HEK293 (cell line): ENCODE measurements around the gene LSS.

ENCODE experiments used
- CTCF ChIA-PET: fragments of 350-600 bp; formaldehyde crosslinking; extraction: SDS; loops from one replicate; lab custom pipeline; 2021; ENCODE audit warnings: antibody characterized with exemption; lab: Yijun Ruan, JAX
- POLR2A ChIA-PET: fragments of 300-600 bp; formaldehyde crosslinking; extraction: SDS; loops from one replicate; lab custom pipeline; 2020; ENCODE audit warnings: antibody characterized with exemption, inconsistent platforms; lab: Yijun Ruan, JAX
- H3K27ac ChIP-seq: fragments of 200-500 bp; sonication (Bioruptor generic); 2 replicates; pipeline ENCODE4 v1.5.1; 2014; ENCODE audit warnings: low read depth, low read length, control low read depth, inconsistent platforms; ENCODE audit errors: extremely low read depth
- H3K36me3 ChIP-seq, 2 experiments: fragments of 200-500 bp in 1 of 2; sonication (Bioruptor generic) in 1 of 2; 1 replicate in 1 of 2; 2 replicates in 1 of 2; pipeline ENCODE4 v1.5.1; 2014 to 2017; ENCODE audit warnings: inconsistent platforms in 2 of 2, low read length in 2 of 2; ENCODE audit not compliant: control insufficient read depth in 2 of 2, insufficient read depth in 1 of 2
- H3K4me1 ChIP-seq: fragments of 200-500 bp; sonication (Bioruptor generic); 2 replicates; pipeline ENCODE4 v1.5.1; 2014; ENCODE audit warnings: mild to moderate bottlenecking, low read length, inconsistent platforms; ENCODE audit not compliant: control insufficient read depth, insufficient read depth
- H3K4me3 ChIP-seq: 2 replicates; pipeline ENCODE4 v1.5.1; 2011; ENCODE audit warnings: low read depth, mild to moderate bottlenecking, control low read depth, low read length, moderate library complexity
- H3K9me3 ChIP-seq: fragments of 200-500 bp; sonication (Bioruptor generic); 2 replicates; pipeline ENCODE4 v1.5.1; 2014; ENCODE audit warnings: low read depth, low read length, inconsistent platforms; ENCODE audit not compliant: control insufficient read depth, insufficient read depth
- BCL11A ChIP-seq: fragments of 450-650 bp; formaldehyde crosslinking; IDR thresholded peaks from 2 replicates; pipeline ENCODE4 v1.5.1; 2016; ENCODE audit warnings: low read depth, missing biosample characterization, missing genetic modification characterization
- PRDM1 ChIP-seq: fragments of 450-650 bp; formaldehyde crosslinking; IDR thresholded peaks from 2 replicates; pipeline ENCODE4; 2016; ENCODE audit warnings: missing biosample characterization, missing genetic modification characterization
- WT1 ChIP-seq: fragments of 450-650 bp; formaldehyde crosslinking; IDR thresholded peaks from 2 replicates; pipeline ENCODE4 v1.5.1; 2016; ENCODE audit warnings: missing biosample characterization, missing genetic modification characterization
- ZBTB17 ChIP-seq: fragments of 450-650 bp; formaldehyde crosslinking; IDR thresholded peaks from 2 replicates; pipeline ENCODE4 v1.5.1; 2016; ENCODE audit warnings: missing biosample characterization, missing genetic modification characterization
- ZBTB21 ChIP-seq: fragments of 450-650 bp; formaldehyde crosslinking; IDR thresholded peaks from 2 replicates; pipeline ENCODE4 v1.5.1; 2017; ENCODE audit warnings: missing biosample characterization, missing genetic modification characterization
- ZNF169 ChIP-seq: fragments of 450-650 bp; formaldehyde crosslinking; IDR thresholded peaks from 2 replicates; pipeline ENCODE4 v1.5.1; 2016; ENCODE audit warnings: missing biosample characterization, missing genetic modification characterization
- ZNF184 ChIP-seq: fragments of 450-650 bp; IDR thresholded peaks from 2 replicates; pipeline ENCODE4 v1.5.1; 2018; ENCODE audit warnings: missing biosample characterization, mild to moderate bottlenecking, missing genetic modification characterization
- ZNF248 ChIP-seq: fragments of 450-650 bp; formaldehyde crosslinking; IDR thresholded peaks from 2 replicates; pipeline ENCODE4 v1.5.1; 2017; ENCODE audit warnings: missing biosample characterization, missing genetic modification characterization
- ZNF341 ChIP-seq: fragments of 450-650 bp; formaldehyde crosslinking; IDR thresholded peaks from 2 replicates; pipeline ENCODE4; 2016; ENCODE audit warnings: low read depth, missing biosample characterization, missing genetic modification characterization
- ZNF544 ChIP-seq: fragments of 450-650 bp; formaldehyde crosslinking; IDR thresholded peaks from 2 replicates; pipeline ENCODE4 v1.5.0; 2017; ENCODE audit warnings: missing biosample characterization, missing genetic modification characterization
- ZNF600 ChIP-seq: fragments of 450-650 bp; formaldehyde crosslinking; IDR thresholded peaks from 2 replicates; pipeline ENCODE4 v1.5.1; 2016; ENCODE audit warnings: missing biosample characterization, missing genetic modification characterization
- ZNF624 ChIP-seq: fragments of 450-650 bp; formaldehyde crosslinking; IDR thresholded peaks from 2 replicates; pipeline ENCODE4 v1.5.1; 2017; ENCODE audit warnings: missing biosample characterization, missing genetic modification characterization
- ZNF707 ChIP-seq: fragments of 450-650 bp; formaldehyde crosslinking; IDR thresholded peaks from 2 replicates; pipeline ENCODE4 v1.5.1; 2016; ENCODE audit warnings: missing biosample characterization, missing genetic modification characterization
- ZNF830 ChIP-seq: fragments of 450-650 bp; IDR thresholded peaks from 2 replicates; pipeline ENCODE4 v1.5.0; 2018; ENCODE audit warnings: missing biosample characterization, missing genetic modification characterization, low read depth, mild to moderate bottlenecking, moderate library complexity
- ZNF843 ChIP-seq: fragments of 450-650 bp; formaldehyde crosslinking; IDR thresholded peaks from 2 replicates; pipeline ENCODE4 v1.5.1; 2016; ENCODE audit warnings: missing biosample characterization, missing genetic modification characterization
- ZSCAN30 ChIP-seq: fragments of 450-650 bp; IDR thresholded peaks from 2 replicates; pipeline ENCODE4 v1.5.1; 2018; ENCODE audit warnings: missing biosample characterization, mild to moderate bottlenecking, missing genetic modification characterization, moderate library complexity
- TF ChIP-seq, protein P1 (sequence below): fragments of 450-650 bp; formaldehyde crosslinking; IDR thresholded peaks from 2 replicates; pipeline ENCODE4 v1.5.1; 2016; ENCODE audit warnings: missing biosample characterization, missing genetic modification characterization
- TF ChIP-seq, protein P2 (sequence below): fragments of 450-650 bp; formaldehyde crosslinking; IDR thresholded peaks from 2 replicates; pipeline ENCODE4 v1.5.0; 2017; ENCODE audit warnings: missing biosample characterization, missing genetic modification characterization, borderline replicate concordance
- TF ChIP-seq, protein P3 (sequence below): fragments of 450-650 bp; formaldehyde crosslinking; IDR thresholded peaks from 2 replicates; pipeline ENCODE4 v1.5.1; 2017; ENCODE audit warnings: missing biosample characterization, missing genetic modification characterization
- TF ChIP-seq, protein P4 (sequence below): fragments of 450-650 bp; formaldehyde crosslinking; IDR thresholded peaks from 2 replicates; pipeline ENCODE4 v1.5.1; 2016; ENCODE audit warnings: missing biosample characterization, missing genetic modification characterization, low read depth
- TF ChIP-seq, protein P5 (sequence below): fragments of 450-650 bp; formaldehyde crosslinking; IDR thresholded peaks from 2 replicates; pipeline ENCODE4 v1.5.1; 2016; ENCODE audit warnings: missing biosample characterization, missing genetic modification characterization, borderline replicate concordance
- TF ChIP-seq, protein P6 (sequence below): fragments of 450-650 bp; IDR thresholded peaks from 2 replicates; pipeline ENCODE4 v1.5.1; 2018; ENCODE audit warnings: missing biosample characterization, missing genetic modification characterization

The LSS gene

DNA sequence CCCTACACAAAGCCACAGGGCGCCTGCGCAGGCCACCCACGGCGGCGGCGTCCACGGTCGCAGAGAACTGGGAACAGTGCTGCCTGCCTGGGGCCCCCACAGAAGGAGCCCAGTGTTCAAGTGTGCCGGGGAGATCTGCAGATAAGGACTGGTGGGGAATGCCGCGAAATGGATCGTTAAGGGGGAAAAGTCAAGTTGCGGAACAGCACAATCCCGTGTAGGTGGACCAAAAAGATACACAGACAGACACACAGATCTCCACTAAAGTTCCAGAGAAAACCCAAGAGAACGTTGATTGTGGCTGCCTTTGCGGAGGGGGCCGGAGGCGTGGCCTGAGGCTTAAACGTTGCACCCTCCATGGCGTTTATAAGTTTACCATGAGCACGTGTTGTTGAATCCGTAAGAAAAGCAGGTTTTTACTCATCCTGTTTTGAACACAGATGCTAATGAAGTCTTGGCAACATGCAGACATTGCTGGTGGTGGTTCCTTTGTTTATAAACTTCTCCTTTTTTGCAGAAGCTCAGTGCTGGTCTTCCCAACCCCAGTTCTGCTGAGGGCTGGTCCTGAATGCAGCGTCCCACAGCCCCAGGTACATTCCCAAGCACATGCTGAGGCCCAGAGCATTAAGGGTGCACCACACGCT is 48.4 kb downstream of the LSS start:
- Histone ChIP-seq H3K4me3 (no peak overlapping the region), H3K9me3 (no peaks in the 10 kb centered on the region), H3K27ac (no peak overlapping the region), H3K4me1 (no peaks in the 10 kb centered on the region), H3K36me3 (no peaks in the 10 kb centered on the region)
- CTCF ChIA-PET, result interaction anchor here (0.6 kb wide), 1 partner anchor 18 kb away, joined by 3 read pairs; no protein-coding TSS in a partner anchor
- TF ChIP-seq ZNF600, result peak; percentile 44; the same call in 1 of the 2 replicates
- peak; percentile 55 for TF ChIP-seq ZNF341 (tag by site-specific recombination)
- TF ChIP-seq ZBTB17 (tag by site-specific recombination), result peak; percentile 96
- TF ChIP-seq ZNF544 (tag by site-specific recombination), result no peak
- no peak for TF ChIP-seq ZNF169
- no peak for TF ChIP-seq ZBTB21 (tag by site-specific recombination)
- POLR2A ChIA-PET, result no interaction called here

DNA sequence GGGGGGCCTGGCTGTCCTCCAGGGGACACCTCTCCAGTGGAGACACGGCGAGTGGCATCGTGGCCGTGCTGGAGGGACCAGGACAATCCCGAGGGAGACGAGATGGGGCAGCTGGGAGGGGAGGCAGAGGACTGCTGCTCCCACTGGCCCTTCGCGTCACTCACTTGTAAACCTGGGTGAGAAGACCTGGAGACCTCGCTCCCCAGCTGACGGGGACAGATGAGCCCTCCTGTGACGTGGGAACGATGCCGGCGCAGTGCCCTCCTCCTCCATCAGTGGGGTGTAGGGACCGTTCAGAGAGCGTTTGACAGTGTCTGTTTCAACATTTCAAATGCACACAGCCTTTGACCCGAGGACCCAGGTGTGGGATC is 48.9 kb downstream of the LSS start:
- no peaks in the 10 kb centered on the region for H3K4me1 ChIP-seq
- H3K4me3 ChIP-seq, result no peak overlapping the region
- H3K9me3 ChIP-seq, result no peaks in the 10 kb centered on the region
- TF ChIP-seq PRDM1 (tag by site-specific recombination) (no peak), ZNF843 (no peak), BCL11A (tag by site-specific recombination) (no peak), WT1 (tag by site-specific recombination) (no peak)
- TF ChIP-seq, protein P1, sequence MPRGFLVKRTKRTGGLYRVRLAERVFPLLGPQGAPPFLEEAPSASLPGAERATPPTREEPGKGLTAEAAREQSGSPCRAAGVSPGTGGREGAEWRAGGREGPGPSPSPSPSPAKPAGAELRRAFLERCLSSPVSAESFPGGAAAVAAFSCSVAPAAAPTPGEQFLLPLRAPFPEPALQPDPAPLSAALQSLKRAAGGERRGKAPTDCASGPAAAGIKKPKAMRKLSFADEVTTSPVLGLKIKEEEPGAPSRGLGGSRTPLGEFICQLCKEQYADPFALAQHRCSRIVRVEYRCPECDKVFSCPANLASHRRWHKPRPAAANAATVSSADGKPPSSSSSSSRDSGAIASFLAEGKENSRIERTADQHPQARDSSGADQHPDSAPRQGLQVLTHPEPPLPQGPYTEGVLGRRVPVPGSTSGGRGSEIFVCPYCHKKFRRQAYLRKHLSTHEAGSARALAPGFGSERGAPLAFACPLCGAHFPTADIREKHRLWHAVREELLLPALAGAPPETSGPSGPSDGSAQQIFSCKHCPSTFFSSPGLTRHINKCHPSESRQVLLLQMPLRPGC (tag by site-specific recombination), result no peak
- TF ChIP-seq, protein P2, sequence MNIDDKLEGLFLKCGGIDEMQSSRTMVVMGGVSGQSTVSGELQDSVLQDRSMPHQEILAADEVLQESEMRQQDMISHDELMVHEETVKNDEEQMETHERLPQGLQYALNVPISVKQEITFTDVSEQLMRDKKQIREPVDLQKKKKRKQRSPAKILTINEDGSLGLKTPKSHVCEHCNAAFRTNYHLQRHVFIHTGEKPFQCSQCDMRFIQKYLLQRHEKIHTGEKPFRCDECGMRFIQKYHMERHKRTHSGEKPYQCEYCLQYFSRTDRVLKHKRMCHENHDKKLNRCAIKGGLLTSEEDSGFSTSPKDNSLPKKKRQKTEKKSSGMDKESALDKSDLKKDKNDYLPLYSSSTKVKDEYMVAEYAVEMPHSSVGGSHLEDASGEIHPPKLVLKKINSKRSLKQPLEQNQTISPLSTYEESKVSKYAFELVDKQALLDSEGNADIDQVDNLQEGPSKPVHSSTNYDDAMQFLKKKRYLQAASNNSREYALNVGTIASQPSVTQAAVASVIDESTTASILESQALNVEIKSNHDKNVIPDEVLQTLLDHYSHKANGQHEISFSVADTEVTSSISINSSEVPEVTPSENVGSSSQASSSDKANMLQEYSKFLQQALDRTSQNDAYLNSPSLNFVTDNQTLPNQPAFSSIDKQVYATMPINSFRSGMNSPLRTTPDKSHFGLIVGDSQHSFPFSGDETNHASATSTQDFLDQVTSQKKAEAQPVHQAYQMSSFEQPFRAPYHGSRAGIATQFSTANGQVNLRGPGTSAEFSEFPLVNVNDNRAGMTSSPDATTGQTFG (tag by site-specific recombination), result no peak
- TF ChIP-seq, protein P3, sequence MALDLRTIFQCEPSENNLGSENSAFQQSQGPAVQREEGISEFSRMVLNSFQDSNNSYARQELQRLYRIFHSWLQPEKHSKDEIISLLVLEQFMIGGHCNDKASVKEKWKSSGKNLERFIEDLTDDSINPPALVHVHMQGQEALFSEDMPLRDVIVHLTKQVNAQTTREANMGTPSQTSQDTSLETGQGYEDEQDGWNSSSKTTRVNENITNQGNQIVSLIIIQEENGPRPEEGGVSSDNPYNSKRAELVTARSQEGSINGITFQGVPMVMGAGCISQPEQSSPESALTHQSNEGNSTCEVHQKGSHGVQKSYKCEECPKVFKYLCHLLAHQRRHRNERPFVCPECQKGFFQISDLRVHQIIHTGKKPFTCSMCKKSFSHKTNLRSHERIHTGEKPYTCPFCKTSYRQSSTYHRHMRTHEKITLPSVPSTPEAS, result no peak
- TF ChIP-seq, protein P4, sequence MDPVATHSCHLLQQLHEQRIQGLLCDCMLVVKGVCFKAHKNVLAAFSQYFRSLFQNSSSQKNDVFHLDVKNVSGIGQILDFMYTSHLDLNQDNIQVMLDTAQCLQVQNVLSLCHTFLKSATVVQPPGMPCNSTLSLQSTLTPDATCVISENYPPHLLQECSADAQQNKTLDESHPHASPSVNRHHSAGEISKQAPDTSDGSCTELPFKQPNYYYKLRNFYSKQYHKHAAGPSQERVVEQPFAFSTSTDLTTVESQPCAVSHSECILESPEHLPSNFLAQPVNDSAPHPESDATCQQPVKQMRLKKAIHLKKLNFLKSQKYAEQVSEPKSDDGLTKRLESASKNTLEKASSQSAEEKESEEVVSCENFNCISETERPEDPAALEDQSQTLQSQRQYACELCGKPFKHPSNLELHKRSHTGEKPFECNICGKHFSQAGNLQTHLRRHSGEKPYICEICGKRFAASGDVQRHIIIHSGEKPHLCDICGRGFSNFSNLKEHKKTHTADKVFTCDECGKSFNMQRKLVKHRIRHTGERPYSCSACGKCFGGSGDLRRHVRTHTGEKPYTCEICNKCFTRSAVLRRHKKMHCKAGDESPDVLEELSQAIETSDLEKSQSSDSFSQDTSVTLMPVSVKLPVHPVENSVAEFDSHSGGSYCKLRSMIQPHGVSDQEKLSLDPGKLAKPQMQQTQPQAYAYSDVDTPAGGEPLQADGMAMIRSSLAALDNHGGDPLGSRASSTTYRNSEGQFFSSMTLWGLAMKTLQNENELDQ (tag by site-specific recombination), result no peak
- H3K36me3 ChIP-seq, result no peaks in the 10 kb centered on the region
- CTCF ChIA-PET, result no interaction called here
- no peak overlapping the region for H3K27ac ChIP-seq
- POLR2A ChIA-PET, result no interaction called here

DNA sequence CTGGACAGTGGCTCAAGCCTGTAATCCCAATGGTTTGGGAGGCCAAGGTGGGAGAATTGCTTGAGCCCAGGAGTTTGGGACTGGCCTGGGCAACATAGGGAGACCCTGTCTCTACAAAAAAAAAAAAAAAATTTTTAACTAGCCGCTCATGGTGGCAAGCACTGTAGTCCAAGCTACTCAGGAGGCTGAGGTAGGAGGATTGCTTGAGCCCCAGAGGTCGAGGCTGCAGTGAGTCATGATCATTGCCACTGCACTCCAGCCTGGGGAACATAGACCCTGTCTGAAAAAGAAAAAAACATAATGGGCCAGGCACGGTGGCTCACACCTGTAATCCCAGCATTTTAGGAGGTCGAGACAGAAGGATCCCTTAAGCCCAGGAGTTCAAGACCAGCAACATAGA is 49.6 kb downstream of the LSS start:
- Histone ChIP-seq H3K27ac (no peak overlapping the region), H3K36me3 (no peaks in the 10 kb centered on the region), H3K4me3 (no peak overlapping the region), H3K9me3 (no peaks in the 10 kb centered on the region), H3K4me1 (no peaks in the 10 kb centered on the region)
- CTCF ChIA-PET, result no interaction called here
- POLR2A ChIA-PET, result interaction anchor here (0.7 kb wide), 1 partner anchor 643 kb away, joined by 3 read pairs; no protein-coding TSS in a partner anchor
- TF ChIP-seq ZNF248 (tag by site-specific recombination) (no peak), ZNF624 (tag by site-specific recombination) (no peak), ZNF184 (tag by site-specific recombination) (no peak), ZNF830 (no peak), ZNF707 (no peak), ZSCAN30 (no peak)
- TF ChIP-seq, protein P5, sequence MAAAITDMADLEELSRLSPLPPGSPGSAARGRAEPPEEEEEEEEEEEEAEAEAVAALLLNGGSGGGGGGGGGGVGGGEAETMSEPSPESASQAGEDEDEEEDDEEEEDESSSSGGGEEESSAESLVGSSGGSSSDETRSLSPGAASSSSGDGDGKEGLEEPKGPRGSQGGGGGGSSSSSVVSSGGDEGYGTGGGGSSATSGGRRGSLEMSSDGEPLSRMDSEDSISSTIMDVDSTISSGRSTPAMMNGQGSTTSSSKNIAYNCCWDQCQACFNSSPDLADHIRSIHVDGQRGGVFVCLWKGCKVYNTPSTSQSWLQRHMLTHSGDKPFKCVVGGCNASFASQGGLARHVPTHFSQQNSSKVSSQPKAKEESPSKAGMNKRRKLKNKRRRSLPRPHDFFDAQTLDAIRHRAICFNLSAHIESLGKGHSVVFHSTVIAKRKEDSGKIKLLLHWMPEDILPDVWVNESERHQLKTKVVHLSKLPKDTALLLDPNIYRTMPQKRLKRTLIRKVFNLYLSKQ (tag by site-specific recombination), result no peak
- TF ChIP-seq, protein P6, sequence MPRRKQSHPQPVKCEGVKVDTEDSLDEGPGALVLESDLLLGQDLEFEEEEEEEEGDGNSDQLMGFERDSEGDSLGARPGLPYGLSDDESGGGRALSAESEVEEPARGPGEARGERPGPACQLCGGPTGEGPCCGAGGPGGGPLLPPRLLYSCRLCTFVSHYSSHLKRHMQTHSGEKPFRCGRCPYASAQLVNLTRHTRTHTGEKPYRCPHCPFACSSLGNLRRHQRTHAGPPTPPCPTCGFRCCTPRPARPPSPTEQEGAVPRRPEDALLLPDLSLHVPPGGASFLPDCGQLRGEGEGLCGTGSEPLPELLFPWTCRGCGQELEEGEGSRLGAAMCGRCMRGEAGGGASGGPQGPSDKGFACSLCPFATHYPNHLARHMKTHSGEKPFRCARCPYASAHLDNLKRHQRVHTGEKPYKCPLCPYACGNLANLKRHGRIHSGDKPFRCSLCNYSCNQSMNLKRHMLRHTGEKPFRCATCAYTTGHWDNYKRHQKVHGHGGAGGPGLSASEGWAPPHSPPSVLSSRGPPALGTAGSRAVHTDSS, result no peak
